Liver (tissue), 9 donors: ENCODE measurements around the gene AIDA. TPM values are rescaled to one million over a fixed set of nuclear protein-coding genes. Genes with fewer than 3 reads are reported as not detected.
"Not testable (repeated sequence)": the region's sequence is repeated elsewhere in the genome, so short reads cannot be mapped to it uniquely, and the experiment has no call there.

Experiments used
- DNase-seq: peaks from one replicate; pipeline ENCODE4 v3.0.0-alpha.2; 2017; ENCODE audit warnings: low spot score
- H3K27ac ChIP-seq, 2 donors: one replicate each; pipeline ENCODE4 v1.7.0; 2013; ENCODE audit warnings: inconsistent platforms in 2 of 2, low read length in 2 of 2, control low read depth in 1 of 2, low read depth in 1 of 2, mild to moderate bottlenecking in 1 of 2
- H3K27me3 ChIP-seq, 4 donors: one replicate each; pipeline versions ENCODE4 v1.6.1 to v1.7.0; 2013; ENCODE audit warnings: low read length in 3 of 4, inconsistent platforms in 1 of 4, mild to moderate bottlenecking in 1 of 4, moderate library complexity in 1 of 4; ENCODE audit not compliant: control insufficient read depth in 4 of 4, insufficient read depth in 4 of 4
- H3K36me3 ChIP-seq, 4 donors: one replicate each; pipeline versions ENCODE4 v1.6.1 to v1.7.0; 2013; ENCODE audit warnings: low read length in 3 of 4, mild to moderate bottlenecking in 3 of 4, low read depth in 1 of 4, moderate library complexity in 1 of 4; ENCODE audit not compliant: control insufficient read depth in 4 of 4, insufficient read depth in 3 of 4
- H3K4me1 ChIP-seq, 4 donors: one replicate each; pipeline versions ENCODE4 v1.6.1 to v1.7.0; 2013; ENCODE audit warnings: low read length in 3 of 4, mild to moderate bottlenecking in 3 of 4, moderate library complexity in 1 of 4; ENCODE audit not compliant: control insufficient read depth in 4 of 4, insufficient read depth in 4 of 4
- H3K4me3 ChIP-seq, 3 donors: one replicate each; pipeline versions ENCODE4 v1.6.1 to v1.7.0; 2013; ENCODE audit warnings: low read length in 3 of 3, control low read depth in 1 of 3, low read depth in 1 of 3, mild to moderate bottlenecking in 1 of 3
- H3K9ac ChIP-seq, 2 donors: one replicate each; pipeline ENCODE4 v1.7.0; 2013; ENCODE audit warnings: low read length in 2 of 2, mild to moderate bottlenecking in 2 of 2, moderate library complexity in 2 of 2, control low read depth in 1 of 2, low read depth in 1 of 2
- H3K9me3 ChIP-seq, 4 donors: one replicate each; pipeline versions ENCODE4 v1.6.1 to v1.7.0; 2013; ENCODE audit warnings: low read length in 3 of 4; ENCODE audit not compliant: control insufficient read depth in 4 of 4
- ATF3 ChIP-seq: IDR thresholded peaks from 2 replicates; pipeline ENCODE4 v1.6.1; 2016; ENCODE audit warnings: antibody characterized with exemption
- CTCF ChIP-seq: fragments of 150-350 bp; IDR thresholded peaks from 2 replicates; pipeline ENCODE4 v1.5.1; 2017; ENCODE audit warnings: improper control_type of control experiment, low read depth, low read length; ENCODE audit not compliant: missing input control
- EGR1 ChIP-seq, 2 donors: IDR thresholded peaks; 2 replicates each; pipeline ENCODE4 v1.6.1; 2016 to 2018; ENCODE audit warnings: antibody characterized with exemption in 2 of 2, low read depth in 2 of 2
- FOXA1 ChIP-seq: IDR thresholded peaks from 2 replicates; pipeline ENCODE4 v1.6.1; 2016; ENCODE audit warnings: antibody characterized with exemption
- FOXA2 ChIP-seq: IDR thresholded peaks from 2 replicates; pipeline ENCODE4 v1.6.1; 2016; ENCODE audit warnings: antibody characterized with exemption
- GABPA ChIP-seq, 2 donors: IDR thresholded peaks in 1 of 2; conservative IDR thresholded peaks in 1 of 2; 2 replicates each; pipeline ENCODE4 v1.6.1; 2016; ENCODE audit warnings: antibody characterized with exemption in 2 of 2, mild to moderate bottlenecking in 1 of 2, moderate library complexity in 1 of 2
- HNF4A ChIP-seq, 2 donors: conservative IDR thresholded peaks; 2 replicates each; pipeline ENCODE4 v1.6.1; 2016; ENCODE audit warnings: antibody characterized with exemption in 2 of 2, mild to moderate bottlenecking in 2 of 2
- HNF4G ChIP-seq: IDR thresholded peaks from 2 replicates; pipeline ENCODE4 v1.6.1; 2016; ENCODE audit warnings: antibody characterized with exemption
- JUND ChIP-seq, 2 donors: IDR thresholded peaks; 2 replicates each; pipeline ENCODE4 v1.6.1; 2016; ENCODE audit warnings: antibody characterized with exemption in 2 of 2
- NR2F2 ChIP-seq: IDR thresholded peaks from 2 replicates; pipeline ENCODE4 v1.6.1; 2016; ENCODE audit warnings: antibody characterized with exemption
- RAD21 ChIP-seq, 2 donors: IDR thresholded peaks; 2 replicates each; pipeline ENCODE4 v1.6.1; 2016; ENCODE audit warnings: antibody characterized with exemption in 2 of 2, mild to moderate bottlenecking in 2 of 2
- REST ChIP-seq: IDR thresholded peaks from 2 replicates; pipeline ENCODE4 v1.6.1; 2016; ENCODE audit warnings: antibody characterized with exemption, mild to moderate bottlenecking
- RXRA ChIP-seq, 2 donors: IDR thresholded peaks; 2 replicates each; pipeline ENCODE4 v1.6.1; 2017 to 2018; ENCODE audit warnings: antibody characterized with exemption in 2 of 2, mild to moderate bottlenecking in 1 of 2
- SP1 ChIP-seq: IDR thresholded peaks from 2 replicates; pipeline ENCODE4 v1.6.1; 2018; ENCODE audit warnings: antibody characterized with exemption, mild to moderate bottlenecking
- TAF1 ChIP-seq: conservative IDR thresholded peaks from 2 replicates; pipeline ENCODE4 v1.6.1; 2016; ENCODE audit warnings: antibody characterized with exemption, mild to moderate bottlenecking
- YY1 ChIP-seq: IDR thresholded peaks from 2 replicates; pipeline ENCODE4 v1.6.1; 2016; ENCODE audit warnings: antibody characterized with exemption, mild to moderate bottlenecking
- WGBS: extraction: QIAGEN DNeasy Blood & Tissue Kit; methylation state at CpG from one replicate; pipeline ENCODE4 v1.1.7; 2013; 5-methylcytosine and 5-hydroxymethylcytosine counted together
- polyA plus RNA-seq, 2 donors: library from polyadenylated mRNA; stranded (reverse) in 1 of 2; unstranded in 1 of 2; fragments of 200-250 nt in 1 of 2; fragments of >200 nt in 1 of 2; fragmentation: Nextera tagmentation in 1 of 2; extraction: Ambion mirVana in 1 of 2; gene quantifications; one replicate each; pipeline versions ENCODE4 v1.2.1 to v1.2.3, GENCODE V29; 2013 to 2015
- total RNA-seq, 2 donors: library from RNA; depleted of rRNA; stranded (reverse); fragments of >200 nt; gene quantifications; one replicate each; pipeline ENCODE4 v1.2.3, GENCODE V29; 2014
- TF ChIP-seq, protein P1 (sequence below): IDR thresholded peaks from 2 replicates; pipeline ENCODE4 v1.6.1; 2016; ENCODE audit warnings: antibody characterized with exemption
- TF ChIP-seq, protein P2 (sequence below): IDR thresholded peaks from 2 replicates; pipeline ENCODE4 v1.6.1; 2016; ENCODE audit warnings: antibody characterized with exemption
- donor health status: healthy.
- donor health status: healthy.
- donor health status: healthy.
- donor health status: healthy.
- donor health status: healthy.

The AIDA gene
- total and polyA plus RNA-seq, 4 donors: 9.3 to 48.2 (median 21.5) TPM

DNA sequence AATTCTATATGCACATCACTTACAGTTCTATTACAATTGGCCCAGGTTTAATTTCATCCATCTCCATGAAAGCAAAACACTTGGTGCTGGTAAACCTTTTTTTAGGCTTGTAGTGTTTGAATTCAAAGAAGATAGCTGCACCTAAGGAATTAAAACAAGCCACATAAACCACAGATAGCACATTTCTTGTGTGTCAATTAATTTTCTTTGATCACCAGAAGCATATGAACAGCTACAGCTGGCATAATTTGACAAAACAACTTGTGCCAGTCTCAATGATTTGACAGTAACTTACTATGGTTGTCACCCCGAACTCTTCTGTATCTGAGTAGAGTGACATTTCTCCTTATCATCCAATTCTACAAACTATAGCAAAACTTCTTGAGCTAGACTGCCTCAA lies 42.2 kb downstream of the AIDA start:
- H3K9ac ChIP-seq: no peak overlapping the region
- H3K27me3 ChIP-seq: no peaks in the 10 kb centered on the region
- no peak overlapping the region for H3K4me3 ChIP-seq
- DNase-seq: no peak
- peaks cover 0 to 1% (median 0%) of the 10 kb centered on the region in 4 donors for H3K4me1 ChIP-seq
- H3K27ac ChIP-seq: no peak overlapping the region
- peaks cover 4 to 25% (median 24%) of the 10 kb centered on the region in 4 donors for H3K36me3 ChIP-seq
- no peak for TF ChIP-seq NR2F2
- no peak for TF ChIP-seq HNF4G
- no peak for TF ChIP-seq ATF3
- TF ChIP-seq REST: no peak
- no peak for TF ChIP-seq GABPA (IDR thresholded peaks at IDR 0.05 in 1 of 2, conservative IDR thresholded peaks at IDR 0.05 in 1 of 2)
- TF ChIP-seq FOXA2: no peak
- no peak for TF ChIP-seq RAD21 (IDR thresholded peaks at IDR 0.05)
- TF ChIP-seq EGR1 (IDR thresholded peaks at IDR 0.05; ENCODE audit: low read depth in 2 of 2): no peak
- TF ChIP-seq JUND (IDR thresholded peaks at IDR 0.05): no peak
- no peak for TF ChIP-seq HNF4A (conservative IDR thresholded peaks at IDR 0.05)
- TF ChIP-seq RXRA (IDR thresholded peaks at IDR 0.05): no peak
- TF ChIP-seq FOXA1: no peak
- TF ChIP-seq, protein P1, sequence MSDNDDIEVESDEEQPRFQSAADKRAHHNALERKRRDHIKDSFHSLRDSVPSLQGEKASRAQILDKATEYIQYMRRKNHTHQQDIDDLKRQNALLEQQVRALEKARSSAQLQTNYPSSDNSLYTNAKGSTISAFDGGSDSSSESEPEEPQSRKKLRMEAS: no peak
- TF ChIP-seq, protein P2, sequence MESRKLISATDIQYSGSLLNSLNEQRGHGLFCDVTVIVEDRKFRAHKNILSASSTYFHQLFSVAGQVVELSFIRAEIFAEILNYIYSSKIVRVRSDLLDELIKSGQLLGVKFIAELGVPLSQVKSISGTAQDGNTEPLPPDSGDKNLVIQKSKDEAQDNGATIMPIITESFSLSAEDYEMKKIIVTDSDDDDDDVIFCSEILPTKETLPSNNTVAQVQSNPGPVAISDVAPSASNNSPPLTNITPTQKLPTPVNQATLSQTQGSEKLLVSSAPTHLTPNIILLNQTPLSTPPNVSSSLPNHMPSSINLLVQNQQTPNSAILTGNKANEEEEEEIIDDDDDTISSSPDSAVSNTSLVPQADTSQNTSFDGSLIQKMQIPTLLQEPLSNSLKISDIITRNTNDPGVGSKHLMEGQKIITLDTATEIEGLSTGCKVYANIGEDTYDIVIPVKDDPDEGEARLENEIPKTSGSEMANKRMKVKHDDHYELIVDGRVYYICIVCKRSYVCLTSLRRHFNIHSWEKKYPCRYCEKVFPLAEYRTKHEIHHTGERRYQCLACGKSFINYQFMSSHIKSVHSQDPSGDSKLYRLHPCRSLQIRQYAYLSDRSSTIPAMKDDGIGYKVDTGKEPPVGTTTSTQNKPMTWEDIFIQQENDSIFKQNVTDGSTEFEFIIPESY: no peak
- TF ChIP-seq SP1: no peak
- TF ChIP-seq YY1: no peak
- no peak for TF ChIP-seq CTCF
- TF ChIP-seq TAF1: no peak
- H3K9me3 ChIP-seq: no peaks in the 10 kb centered on the region
- 95% methylated on average over 1 of the region's 1 CpG for WGBS

GRCh38 chr1:222669107-222669506 lies 43.2 kb downstream of the AIDA start:
- H3K36me3 ChIP-seq: peaks cover 8 to 33% (median 30%) of the 10 kb centered on the region in 4 donors
- H3K27ac ChIP-seq, H3K27me3 ChIP-seq, H3K9me3 ChIP-seq, H3K9ac ChIP-seq, H3K4me1 ChIP-seq, DNase-seq, H3K4me3 ChIP-seq: not testable (repeated sequence)
- WGBS: 97% methylated on average over 1 of the region's 2 CpGs

DNA sequence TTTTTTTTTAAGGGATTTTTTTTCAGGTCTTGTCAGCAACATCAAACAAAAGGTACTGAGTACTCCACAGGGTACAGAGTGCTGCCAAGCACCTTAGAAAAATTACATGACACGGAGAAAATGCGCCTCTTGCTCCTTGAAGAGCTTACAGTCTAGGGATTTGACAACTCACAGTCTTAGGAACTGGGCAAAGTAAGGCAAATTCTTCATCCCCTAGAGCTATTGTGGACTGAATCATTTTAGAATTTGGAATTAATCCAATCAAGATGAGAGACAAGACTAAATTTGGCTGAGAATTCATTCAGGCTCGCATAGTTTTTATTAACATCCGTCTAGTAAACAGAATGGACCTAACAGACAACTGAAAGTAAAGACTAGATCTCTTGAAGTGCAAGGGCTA lies 44.1 kb downstream of the AIDA start:
- H3K4me1 ChIP-seq, H3K4me3 ChIP-seq, DNase-seq, H3K27me3 ChIP-seq, H3K9ac ChIP-seq, H3K9me3 ChIP-seq, H3K27ac ChIP-seq: not testable (repeated sequence)
- WGBS: no CpG with 5 or more reads among the region's 4 CpGs
- H3K36me3 ChIP-seq: peaks cover 9 to 43% (median 38%) of the 10 kb centered on the region in 4 donors
